Neural crest cell (in vitro differentiated cells): ENCODE results near the gene KCNA2. TPM values are rescaled to one million over a fixed set of nuclear protein-coding genes. Genes with fewer than 3 reads are reported as not detected.

Experiments
- DNase-seq: peaks from one replicate; pipeline ENCODE4 v3.0.0; 2021; ENCODE audit warnings: low read depth, mixed read lengths, low spot score
- H3K27ac Mint-ChIP-seq: one replicate; pipeline ENCODE4 v1.8.0; 2021; ENCODE audit warnings: mild to moderate bottlenecking, mixed read lengths; ENCODE audit not compliant: unreplicated experiment
- H3K27me3 Mint-ChIP-seq: 2 replicates; pipeline ENCODE4 v1.8.0; 2021; ENCODE audit warnings: low read depth, mild to moderate bottlenecking, mixed read lengths
- H3K36me3 Mint-ChIP-seq: 2 replicates; pipeline ENCODE4 v1.8.0; 2021; ENCODE audit warnings: low read depth, mild to moderate bottlenecking, mixed read lengths
- H3K4me1 Mint-ChIP-seq: 2 replicates; pipeline ENCODE4 v1.8.0; 2021; ENCODE audit warnings: mixed read lengths
- H3K4me3 Mint-ChIP-seq: one replicate; pipeline ENCODE4 v1.8.0; 2021; ENCODE audit warnings: mild to moderate bottlenecking, mixed read lengths
- H3K9me3 Mint-ChIP-seq: 2 replicates; pipeline ENCODE4 v1.8.0; 2021; ENCODE audit warnings: mixed read lengths
- total RNA-seq: library from RNA; stranded (reverse); gene quantifications from 2 replicates; pipeline ENCODE4 v1.2.1, GENCODE V29; 2021
- TF ChIP-seq, protein P1 (sequence below): fragments of 200-600 bp; sonication (generic); conservative IDR thresholded peaks from 2 replicates; pipeline ENCODE4 v1.5.0; 2021; ENCODE audit warnings: antibody characterized with exemption, mild to moderate bottlenecking

KCNA2 gene
- total RNA-seq, 1 donor from 2014 or later = 2.5 TPM

GRCh38 chr1:110576441-110576840, 29.7 kb downstream of the KCNA2 start:
- TF ChIP-seq, protein P1, sequence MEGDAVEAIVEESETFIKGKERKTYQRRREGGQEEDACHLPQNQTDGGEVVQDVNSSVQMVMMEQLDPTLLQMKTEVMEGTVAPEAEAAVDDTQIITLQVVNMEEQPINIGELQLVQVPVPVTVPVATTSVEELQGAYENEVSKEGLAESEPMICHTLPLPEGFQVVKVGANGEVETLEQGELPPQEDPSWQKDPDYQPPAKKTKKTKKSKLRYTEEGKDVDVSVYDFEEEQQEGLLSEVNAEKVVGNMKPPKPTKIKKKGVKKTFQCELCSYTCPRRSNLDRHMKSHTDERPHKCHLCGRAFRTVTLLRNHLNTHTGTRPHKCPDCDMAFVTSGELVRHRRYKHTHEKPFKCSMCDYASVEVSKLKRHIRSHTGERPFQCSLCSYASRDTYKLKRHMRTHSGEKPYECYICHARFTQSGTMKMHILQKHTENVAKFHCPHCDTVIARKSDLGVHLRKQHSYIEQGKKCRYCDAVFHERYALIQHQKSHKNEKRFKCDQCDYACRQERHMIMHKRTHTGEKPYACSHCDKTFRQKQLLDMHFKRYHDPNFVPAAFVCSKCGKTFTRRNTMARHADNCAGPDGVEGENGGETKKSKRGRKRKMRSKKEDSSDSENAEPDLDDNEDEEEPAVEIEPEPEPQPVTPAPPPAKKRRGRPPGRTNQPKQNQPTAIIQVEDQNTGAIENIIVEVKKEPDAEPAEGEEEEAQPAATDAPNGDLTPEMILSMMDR = no peak
- Mint-ChIP-seq H3K9me3 (peaks cover 7% of the 10 kb centered on the region), H3K4me1 (peaks cover 7% of the 10 kb centered on the region), H3K36me3 (no peaks in the 10 kb centered on the region), H3K4me3 (no peak overlapping the region), H3K27me3 (no peaks in the 10 kb centered on the region), H3K27ac (no peak overlapping the region)
- DNase-seq = no peak

GRCh38 chr1:110573314-110573713, 32.8 kb downstream of the KCNA2 start:
- H3K4me1 Mint-ChIP-seq = no peaks in the 10 kb centered on the region
- H3K4me3 Mint-ChIP-seq = no peak overlapping the region

GRCh38 chr1:110572751-110573150, 33.4 kb downstream of the KCNA2 start:
- DNase-seq = no peak
- H3K4me3 Mint-ChIP-seq = no peak overlapping the region
- H3K4me1 Mint-ChIP-seq = no peaks in the 10 kb centered on the region
- TF ChIP-seq, protein P1 = no peak
- H3K27ac Mint-ChIP-seq = no peak overlapping the region
- H3K27me3 Mint-ChIP-seq = peaks cover 5% of the 10 kb centered on the region
- H3K9me3 Mint-ChIP-seq = peaks cover 3% of the 10 kb centered on the region
- H3K36me3 Mint-ChIP-seq = no peaks in the 10 kb centered on the region

More at GRCh38 chr1:110573314-110573713, 32.8 kb downstream of the KCNA2 start:
- Mint-ChIP-seq H3K36me3 (no peaks in the 10 kb centered on the region), H3K27ac (no peak overlapping the region), H3K27me3 (peaks cover 5% of the 10 kb centered on the region), H3K9me3 (peaks cover 3% of the 10 kb centered on the region)
- no peak for DNase-seq
- TF ChIP-seq, protein P1 = no peak

- TF ChIP-seq, protein P1 = no peak
- Mint-ChIP-seq H3K27me3 (peaks cover 5% of the 10 kb centered on the region), H3K4me1 (peaks cover 5% of the 10 kb centered on the region), H3K9me3 (peaks cover 3% of the 10 kb centered on the region), H3K27ac (no peak overlapping the region), H3K4me3 (no peak overlapping the region), H3K36me3 (no peaks in the 10 kb centered on the region)
- DNase-seq = no peak
Measured at GRCh38 chr1:110570901-110571300, 35.3 kb downstream of the KCNA2 start.

GRCh38 chr1:110570307-110570706, 35.9 kb downstream of the KCNA2 start:
- Mint-ChIP-seq H3K4me1 (peaks cover 11% of the 10 kb centered on the region), H3K4me3 (no peak overlapping the region), H3K27ac (no peak overlapping the region), H3K36me3 (no peaks in the 10 kb centered on the region), H3K9me3 (peaks cover 8% of the 10 kb centered on the region), H3K27me3 (peaks cover 5% of the 10 kb centered on the region)
- DNase-seq = no peak
- TF ChIP-seq, protein P1 = no peak

- Mint-ChIP-seq H3K4me3 (no peak overlapping the region), H3K9me3 (peaks cover 4% of the 10 kb centered on the region), H3K27ac (no peak overlapping the region), H3K4me1 (peaks cover 26% of the 10 kb centered on the region), H3K27me3 (peaks cover 5% of the 10 kb centered on the region), H3K36me3 (no peaks in the 10 kb centered on the region)
- TF ChIP-seq, protein P1 = no peak
- no peak for DNase-seq
Measured at GRCh38 chr1:110566836-110567235, 39.3 kb downstream of the KCNA2 start.
